Fibroblast of villous mesenchyme (primary cell): ENCODE results near the gene DNER. TPM values are rescaled to one million over a fixed set of nuclear protein-coding genes. Genes with fewer than 3 reads are reported as not detected.
A peak's percentile ranks its signal among the peaks of the same experiment; 100 is the strongest.
"Not testable (repeated sequence)": the region's sequence is repeated elsewhere in the genome, so short reads cannot be mapped to it uniquely, and the experiment has no call there.

Experiments used
- DNase-seq: peaks from one replicate; pipeline ENCODE4 v3.0.0-alpha.2; 2010; ENCODE audit warnings: low read depth
- H3K4me3 ChIP-seq: 2 replicates; pipeline ENCODE4 v1.5.1; 2011; ENCODE audit warnings: low read depth, mild to moderate bottlenecking, low read length
- total RNA-seq: library from RNA; depleted of rRNA; stranded (reverse); fragments of >200 nt; gene quantifications from 2 replicates; pipeline ENCODE4 v1.2.3, GENCODE V29; 2012
- TF ChIP-seq, protein P1 (sequence below): IDR thresholded peaks from 2 replicates; pipeline ENCODE4 v1.5.1; 2012; ENCODE audit warnings: low read depth, mild to moderate bottlenecking, low read length; ENCODE audit not compliant: insufficient read depth

DNER gene
- total RNA-seq, 1 donor = 0.86 TPM

GRCh38 chr2:229388731-229389130 lies 325.6 kb downstream of the DNER start:
- no peak for DNase-seq
- TF ChIP-seq, protein P1, sequence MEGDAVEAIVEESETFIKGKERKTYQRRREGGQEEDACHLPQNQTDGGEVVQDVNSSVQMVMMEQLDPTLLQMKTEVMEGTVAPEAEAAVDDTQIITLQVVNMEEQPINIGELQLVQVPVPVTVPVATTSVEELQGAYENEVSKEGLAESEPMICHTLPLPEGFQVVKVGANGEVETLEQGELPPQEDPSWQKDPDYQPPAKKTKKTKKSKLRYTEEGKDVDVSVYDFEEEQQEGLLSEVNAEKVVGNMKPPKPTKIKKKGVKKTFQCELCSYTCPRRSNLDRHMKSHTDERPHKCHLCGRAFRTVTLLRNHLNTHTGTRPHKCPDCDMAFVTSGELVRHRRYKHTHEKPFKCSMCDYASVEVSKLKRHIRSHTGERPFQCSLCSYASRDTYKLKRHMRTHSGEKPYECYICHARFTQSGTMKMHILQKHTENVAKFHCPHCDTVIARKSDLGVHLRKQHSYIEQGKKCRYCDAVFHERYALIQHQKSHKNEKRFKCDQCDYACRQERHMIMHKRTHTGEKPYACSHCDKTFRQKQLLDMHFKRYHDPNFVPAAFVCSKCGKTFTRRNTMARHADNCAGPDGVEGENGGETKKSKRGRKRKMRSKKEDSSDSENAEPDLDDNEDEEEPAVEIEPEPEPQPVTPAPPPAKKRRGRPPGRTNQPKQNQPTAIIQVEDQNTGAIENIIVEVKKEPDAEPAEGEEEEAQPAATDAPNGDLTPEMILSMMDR = no peak
- no peak overlapping the region for H3K4me3 ChIP-seq

- TF ChIP-seq, protein P1 = no peak
- DNase-seq = no peak
- H3K4me3 ChIP-seq = no peak overlapping the region
Measured at GRCh38 chr2:229387866-229388265, 326.5 kb downstream of the DNER start.

DNA sequence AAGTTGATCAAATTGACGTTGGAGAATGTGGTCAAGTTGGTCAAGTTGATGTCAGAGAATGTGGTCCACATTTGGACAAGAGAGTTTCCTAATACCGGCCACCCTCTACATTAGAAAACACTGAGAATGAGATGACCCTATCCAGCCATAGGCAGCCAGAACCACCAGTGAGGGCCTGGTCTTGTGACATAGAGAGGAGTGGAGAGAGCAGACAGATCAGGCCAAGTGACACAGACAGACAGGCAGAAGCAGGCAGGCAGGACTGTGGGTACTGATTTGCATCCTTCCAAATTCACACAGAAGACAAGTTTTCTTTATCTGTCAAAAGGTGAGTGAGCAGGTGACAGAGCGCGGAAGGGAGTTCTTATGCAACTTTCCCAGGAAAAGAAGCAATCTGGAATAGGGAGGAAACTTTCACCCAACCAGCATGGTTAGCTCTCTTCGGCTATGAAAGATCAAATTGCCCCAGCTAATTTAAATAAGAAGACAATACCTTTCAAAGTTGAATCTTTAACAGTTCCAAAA lies 334.2 kb downstream of the DNER start:
- TF ChIP-seq, protein P1 = no peak
- H3K4me3 ChIP-seq = no peak overlapping the region
- no peak for DNase-seq

DNA sequence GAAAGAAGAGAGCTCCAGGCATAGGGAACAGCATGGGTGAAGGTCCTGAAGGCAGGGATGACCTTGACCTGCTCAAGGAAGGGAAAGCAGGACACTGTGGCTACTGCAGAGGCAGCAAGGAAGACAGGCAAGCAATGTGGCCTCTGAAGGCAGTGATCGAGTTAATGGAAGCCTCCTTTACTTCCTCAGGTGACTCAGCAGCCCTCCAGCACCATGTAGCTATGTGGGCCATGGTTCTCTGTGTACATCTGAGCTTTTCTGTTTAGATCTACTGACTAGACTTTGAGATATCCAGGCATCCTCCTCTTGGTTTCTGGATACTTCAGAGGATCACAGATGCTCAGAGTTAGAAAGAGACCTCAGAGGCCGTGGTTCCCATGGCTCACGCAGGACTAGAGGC lies 336.0 kb downstream of the DNER start:
- TF ChIP-seq, protein P1 = no peak
- DNase-seq = no peak
- H3K4me3 ChIP-seq = no peak overlapping the region

GRCh38 chr2:229376866-229377265 lies 337.5 kb downstream of the DNER start:
- DNase-seq = no peak
- TF ChIP-seq, protein P1 = no peak
- H3K4me3 ChIP-seq = no peak overlapping the region

DNA sequence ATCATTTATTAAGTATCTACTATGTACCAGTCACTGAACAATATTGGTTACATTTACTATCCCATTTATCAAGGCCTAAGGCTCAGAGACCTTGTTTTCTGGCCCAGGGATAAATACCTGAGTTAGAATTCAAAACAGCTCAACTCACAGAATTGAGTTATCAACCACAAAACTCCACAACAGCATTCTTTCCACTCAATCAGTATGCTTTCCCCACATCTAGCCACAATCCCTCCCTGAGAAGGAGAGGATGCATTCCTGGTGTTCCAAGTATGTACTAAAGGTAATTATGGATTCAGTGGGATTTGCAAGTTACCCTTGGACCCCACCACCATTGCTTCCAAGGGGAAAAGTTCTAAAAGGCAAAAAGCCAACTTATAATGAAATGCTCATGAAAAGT lies 339.1 kb downstream of the DNER start:
- DNase-seq = peak; percentile 25
- no peak overlapping the region for H3K4me3 ChIP-seq
- TF ChIP-seq, protein P1 = no peak

- DNase-seq, H3K4me3 ChIP-seq: not testable (repeated sequence)
Measured at GRCh38 chr2:229373311-229373710, 341.0 kb downstream of the DNER start.
